HG02870 (cell line): ENCODE data around the gene CHAC1.

Experiments used
- ATAC-seq: cut with Tn5 transposase; IDR thresholded peaks from one replicate; pipeline ENCODE4 v1.9.1; 2021; ENCODE audit warnings: mild to moderate bottlenecking, moderate library complexity; ENCODE audit not compliant: unreplicated experiment

CHAC1 gene

DNA sequence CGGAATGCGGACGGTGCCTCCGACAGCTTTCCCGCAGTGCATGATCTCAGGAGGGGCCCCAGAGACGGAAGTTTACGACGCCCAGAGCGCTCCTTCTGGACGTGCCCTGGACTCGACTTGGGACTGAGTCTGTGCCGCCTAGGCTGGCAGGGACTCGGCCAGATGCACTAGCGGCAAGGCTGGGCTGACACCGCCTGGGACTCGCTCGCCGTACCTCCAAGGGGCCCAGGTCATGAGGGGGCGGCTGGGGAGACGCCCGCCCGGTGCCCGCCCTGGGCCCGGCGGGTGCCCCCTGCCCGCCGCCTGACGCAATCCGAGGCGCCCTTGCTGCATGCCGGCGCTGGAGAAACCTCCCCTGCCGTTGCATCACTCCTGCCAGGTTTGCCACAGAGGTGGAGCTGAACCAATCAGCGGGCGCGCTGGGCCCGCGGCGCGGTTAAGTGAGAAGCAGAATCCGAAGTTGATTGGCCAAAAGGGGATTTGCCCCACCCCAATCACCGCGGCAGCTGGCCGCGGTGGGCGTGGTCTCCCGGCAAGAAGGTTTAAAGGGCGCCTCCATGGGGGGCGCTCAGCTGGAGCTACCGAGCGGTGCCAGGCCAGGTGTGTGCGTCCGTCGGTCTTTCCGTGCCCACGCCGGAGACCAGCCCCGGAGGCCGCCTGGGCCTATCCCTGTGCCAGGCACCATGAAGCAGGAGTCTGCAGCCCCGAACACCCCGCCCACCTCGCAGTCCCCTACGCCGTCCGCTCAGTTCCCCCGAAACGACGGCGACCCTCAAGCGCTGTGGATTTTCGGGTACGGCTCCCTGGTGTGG is at the start of gene CHAC1:
Gene CHAC1, plus strand, starts transcription at position 571 of the 812 bp plus-strand sequence. Its CDS starts 113 bp downstream, at position 684.
- ATAC-seq = peak; percentile 92

GRCh38 chr15:40904552-40905201 is 48.6 kb upstream of the CHAC1 start:
- no peak for ATAC-seq

DNA sequence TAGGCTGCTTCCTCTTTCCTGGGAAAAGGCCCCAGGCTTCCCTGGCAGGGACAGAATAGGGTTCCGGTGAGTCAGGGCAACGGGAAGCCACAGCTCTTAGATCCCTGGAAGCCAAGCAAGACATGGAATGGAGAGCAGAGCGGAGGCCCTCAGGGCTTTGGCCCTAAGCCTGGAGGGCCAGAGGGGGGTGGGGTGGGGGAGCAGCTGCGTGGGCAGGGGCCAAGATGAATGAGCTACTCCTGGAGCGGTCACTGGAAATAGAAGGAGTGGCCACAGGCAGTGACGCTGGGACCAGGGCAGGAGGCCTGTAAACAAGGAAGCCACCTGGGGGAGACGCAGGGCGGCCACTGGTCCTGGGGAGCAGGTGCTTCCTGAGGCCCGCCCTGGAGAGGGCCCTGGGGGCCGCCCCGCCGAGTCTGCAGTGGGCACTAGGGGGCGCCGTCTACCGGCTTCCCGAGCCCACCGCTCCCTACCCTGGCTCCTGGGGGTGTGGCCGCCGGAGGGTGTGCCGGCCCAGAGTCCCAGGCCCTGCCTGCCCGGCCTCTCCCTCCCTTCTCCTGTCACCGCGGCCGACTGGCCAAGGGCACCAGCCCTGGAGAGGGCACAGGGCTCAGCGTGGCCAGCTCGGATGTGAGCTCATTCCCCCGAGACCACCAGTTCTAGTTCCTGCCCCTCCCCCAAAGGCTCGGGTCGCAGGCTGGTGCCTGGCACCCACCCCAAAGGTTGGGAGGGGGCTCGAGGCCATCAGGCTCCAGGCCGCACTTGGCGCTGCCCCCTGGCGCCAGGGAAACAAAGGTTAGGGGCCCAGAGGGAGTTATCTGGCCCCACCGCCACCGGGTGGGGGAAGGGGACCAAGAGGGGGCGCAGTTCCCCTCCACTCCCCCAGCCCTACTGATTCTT is 46.9 kb upstream of the CHAC1 start:
- ATAC-seq = peak; percentile 55

DNA sequence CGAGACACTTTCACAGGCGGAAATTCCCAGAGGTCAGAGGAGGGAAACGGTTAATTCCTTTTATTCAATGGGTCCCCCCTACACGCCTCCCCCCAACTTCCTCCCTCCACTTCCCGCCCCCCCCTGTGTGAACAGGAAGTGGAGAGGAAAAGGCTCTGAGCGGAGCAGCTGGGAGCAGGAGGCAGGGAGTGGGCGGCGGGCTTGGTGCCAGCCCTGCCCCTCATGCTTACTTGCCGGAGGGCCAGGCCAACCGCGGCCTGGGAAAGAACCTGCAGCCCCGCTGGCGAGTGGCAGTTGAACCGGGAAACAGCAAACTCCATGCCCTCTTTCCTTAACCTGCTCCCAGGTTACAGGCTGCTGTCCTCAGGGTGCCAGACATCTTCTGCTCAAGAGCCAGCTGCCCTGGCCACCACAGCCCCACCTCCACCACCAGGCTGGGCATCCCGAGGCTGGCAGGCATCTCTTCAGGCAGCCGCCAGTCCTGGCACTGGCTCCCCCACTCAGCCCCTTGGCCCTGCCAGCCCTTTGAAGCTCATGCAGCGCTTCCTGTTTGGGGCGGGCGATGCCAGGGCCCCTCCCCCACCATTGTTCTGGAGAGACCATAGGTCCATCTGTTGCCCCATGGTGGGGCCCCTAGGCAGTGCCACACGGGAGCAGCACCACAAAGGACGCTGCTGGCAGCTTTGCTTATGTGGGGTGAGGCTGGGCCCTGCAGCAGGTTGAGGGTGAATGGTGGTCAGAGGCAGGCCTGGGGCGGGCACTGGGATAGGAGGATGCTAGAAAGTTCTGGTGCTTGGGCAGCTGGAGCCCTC is 46.1 kb upstream of the CHAC1 start:
- no peak for ATAC-seq

DNA sequence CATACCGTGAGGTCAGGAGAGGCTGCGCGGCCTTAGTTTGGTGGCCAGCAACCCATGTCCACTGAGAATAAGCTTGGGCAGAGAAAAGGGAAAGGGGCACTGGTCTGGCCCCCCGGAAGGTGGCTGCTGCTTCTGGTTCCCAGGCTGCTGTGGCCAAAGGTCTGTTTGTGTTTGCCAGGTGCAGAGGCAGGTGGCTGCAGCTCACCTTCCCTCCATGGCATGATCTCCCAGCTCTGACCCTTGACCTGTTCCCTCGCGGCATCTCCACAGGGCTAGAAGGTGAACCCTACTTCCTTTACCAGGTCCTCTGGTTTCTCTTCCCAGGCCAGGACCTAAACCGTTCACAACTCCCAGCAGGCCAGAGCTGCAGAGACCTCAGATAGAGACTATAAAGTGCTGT is 45.2 kb upstream of the CHAC1 start:
- no peak for ATAC-seq

DNA sequence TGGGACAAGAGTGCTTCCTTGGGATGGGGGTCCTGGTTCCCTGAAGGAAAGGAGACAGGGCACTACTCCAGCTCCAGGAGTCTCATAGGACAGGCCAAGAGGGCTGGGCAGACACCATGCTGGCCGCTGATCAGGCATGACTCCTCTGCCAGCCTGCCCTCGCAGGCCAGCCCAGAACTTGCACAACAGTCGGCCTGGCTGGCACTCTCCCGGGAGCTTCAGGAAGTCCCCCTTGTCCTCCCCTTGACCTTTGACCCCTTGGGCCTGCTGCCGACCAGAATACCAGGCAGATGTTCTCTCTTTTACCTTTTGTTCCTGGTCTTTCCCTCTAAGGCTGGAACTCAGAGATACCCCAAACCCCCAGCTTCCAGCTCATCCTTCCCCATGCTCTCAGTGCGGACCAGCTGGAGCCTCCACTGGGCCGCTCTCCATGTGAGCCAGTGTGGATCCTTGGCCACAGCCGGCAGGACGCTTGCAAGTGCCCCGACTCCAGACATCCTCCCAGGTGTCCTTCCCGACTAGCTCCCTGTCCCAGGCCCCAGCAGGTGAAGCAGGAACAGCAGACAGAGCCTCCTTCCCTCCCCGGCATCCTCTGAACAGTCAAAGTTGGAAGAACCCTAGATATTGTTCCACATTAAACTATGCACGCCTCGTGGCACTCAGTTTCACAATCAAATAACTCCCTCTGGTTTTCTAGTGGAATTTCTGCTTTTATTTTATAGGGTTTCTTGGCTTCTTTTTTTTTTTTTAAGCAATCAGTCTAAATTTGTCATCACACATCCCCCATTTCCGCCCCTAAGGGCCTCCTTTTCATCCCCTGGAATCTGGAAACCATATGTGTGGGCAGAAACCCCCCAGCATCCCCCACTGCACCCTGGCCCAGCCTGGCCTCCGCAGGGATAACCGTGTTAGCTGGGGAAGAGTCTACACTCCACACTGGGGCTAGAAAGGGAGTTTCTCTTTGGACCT is 43.3 kb upstream of the CHAC1 start:
- ATAC-seq = no peak

GRCh38 chr15:40911141-40911540 is 42.1 kb upstream of the CHAC1 start:
- no peak for ATAC-seq

DNA sequence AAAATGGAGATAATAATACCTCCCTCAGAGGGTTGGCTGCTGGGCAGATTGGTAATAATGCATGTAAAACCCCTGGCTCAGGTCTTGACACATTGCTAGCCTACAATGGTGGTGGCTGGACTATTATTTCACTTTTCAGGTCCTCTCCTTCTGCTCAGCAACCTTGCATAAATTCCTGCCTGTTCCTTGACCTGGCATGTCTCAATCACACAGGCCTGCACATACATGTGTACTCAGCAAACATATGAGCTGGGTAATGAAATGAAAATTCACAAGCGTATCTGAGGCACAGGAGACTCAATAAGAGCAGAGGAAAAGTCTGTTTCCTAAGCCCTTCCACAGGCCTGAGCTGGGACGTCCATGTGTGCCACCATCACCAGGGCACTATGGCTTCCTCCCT is 41.6 kb upstream of the CHAC1 start:
- ATAC-seq = no peak

GRCh38 chr15:40912478-40912877 is 40.8 kb upstream of the CHAC1 start:
- ATAC-seq = no peak

- no peak for ATAC-seq
Observed at GRCh38 chr15:40914013-40914412, 39.3 kb upstream of the CHAC1 start.

- no peak for ATAC-seq
Observed at GRCh38 chr15:40914486-40914885, 38.8 kb upstream of the CHAC1 start.

DNA sequence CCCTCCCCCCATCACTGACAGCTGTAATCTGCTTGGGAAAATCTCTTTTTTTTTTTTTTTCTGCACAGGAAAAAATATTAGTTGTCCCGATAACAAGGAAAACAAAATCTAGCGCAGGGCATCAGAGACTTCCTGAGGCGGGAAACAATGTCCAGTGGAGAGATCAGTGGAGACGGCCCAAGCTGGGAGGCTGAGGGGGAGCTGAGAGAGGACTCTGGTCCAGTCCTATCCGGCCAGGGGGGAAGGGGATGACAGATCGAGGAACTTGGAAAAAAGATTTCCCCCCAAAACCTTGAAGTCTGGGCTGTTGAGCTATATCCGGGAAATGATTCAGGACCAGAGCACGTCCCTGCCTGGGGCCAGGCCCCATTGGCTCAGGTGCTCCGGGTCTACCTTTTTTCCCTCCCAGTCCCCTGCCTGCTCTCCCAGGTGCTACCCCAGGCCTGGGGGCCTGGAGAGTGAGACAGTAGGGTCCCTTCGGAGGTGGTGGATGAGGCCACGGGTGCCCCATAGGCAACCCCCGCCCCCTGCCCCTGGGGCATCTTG is 38.1 kb upstream of the CHAC1 start:
- ATAC-seq = no peak

GRCh38 chr15:40915679-40916078 is 37.6 kb upstream of the CHAC1 start:
- ATAC-seq = no peak

- ATAC-seq = no peak
Observed at GRCh38 chr15:40917585-40917984, 35.7 kb upstream of the CHAC1 start.

DNA sequence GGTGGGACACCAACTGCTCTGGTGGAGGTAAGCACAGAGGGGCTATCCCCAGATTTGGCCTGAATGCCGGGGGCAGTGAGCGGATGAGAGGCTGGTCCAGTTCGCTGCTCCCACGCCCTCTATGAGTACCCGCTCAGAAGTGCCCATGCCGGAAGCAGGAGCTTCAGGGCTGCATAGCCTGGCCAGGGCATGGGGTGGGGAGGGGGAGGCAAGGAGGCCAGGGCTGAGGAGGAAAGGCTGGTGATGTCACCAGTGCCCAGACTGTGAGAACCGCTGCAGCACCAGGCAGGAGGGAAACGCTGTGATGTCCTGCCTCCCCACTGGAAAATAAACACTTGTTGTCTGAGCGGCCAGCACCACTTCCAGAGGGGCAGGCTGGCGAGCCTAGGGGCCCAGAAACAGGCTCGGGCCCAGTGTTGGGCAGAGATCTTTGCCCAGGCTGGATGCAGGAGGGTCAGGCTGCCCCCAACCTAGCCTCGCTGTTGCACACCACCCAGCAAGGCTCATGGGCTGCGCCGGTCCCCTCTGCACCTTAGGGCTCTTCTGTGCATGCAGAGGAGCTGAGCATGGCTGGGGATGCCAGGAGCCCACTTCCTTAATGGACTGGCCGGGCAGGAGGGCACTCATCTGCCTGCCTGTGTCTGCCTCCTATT is 35.0 kb upstream of the CHAC1 start:
- no peak for ATAC-seq

- ATAC-seq = no peak
Observed at GRCh38 chr15:40918799-40919392, 34.4 kb upstream of the CHAC1 start.

DNA sequence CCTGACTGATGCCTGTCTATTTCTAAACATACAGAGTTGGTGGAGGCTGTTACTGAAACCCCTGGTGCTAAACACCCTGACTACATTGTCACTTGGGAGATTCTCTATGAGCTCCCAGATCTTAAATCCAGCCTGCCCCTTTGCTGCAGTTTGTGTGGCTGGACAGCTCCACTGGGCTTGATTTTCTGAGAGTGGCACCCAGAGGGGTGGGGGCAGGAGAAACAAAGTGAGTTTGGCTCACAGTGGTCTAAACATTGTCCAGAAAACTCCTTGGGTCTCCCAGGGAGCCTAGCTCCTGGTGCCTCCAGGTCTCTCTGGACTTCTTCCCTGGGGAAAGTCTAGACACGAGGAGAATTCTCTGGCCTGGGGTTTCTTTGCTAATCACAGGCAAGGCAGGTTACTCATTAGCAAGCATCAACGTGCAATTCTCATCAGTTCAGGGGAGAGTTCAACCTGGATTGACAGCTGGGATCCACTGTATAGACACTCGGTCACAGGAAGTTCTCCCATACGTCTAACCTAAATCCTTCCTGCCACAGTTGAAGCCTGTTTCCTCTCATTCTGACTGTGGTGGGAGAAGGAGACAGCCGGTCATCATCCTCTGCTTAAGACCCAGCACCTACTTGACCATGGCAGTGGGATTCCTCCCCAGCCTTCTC is 31.2 kb upstream of the CHAC1 start:
- no peak for ATAC-seq

DNA sequence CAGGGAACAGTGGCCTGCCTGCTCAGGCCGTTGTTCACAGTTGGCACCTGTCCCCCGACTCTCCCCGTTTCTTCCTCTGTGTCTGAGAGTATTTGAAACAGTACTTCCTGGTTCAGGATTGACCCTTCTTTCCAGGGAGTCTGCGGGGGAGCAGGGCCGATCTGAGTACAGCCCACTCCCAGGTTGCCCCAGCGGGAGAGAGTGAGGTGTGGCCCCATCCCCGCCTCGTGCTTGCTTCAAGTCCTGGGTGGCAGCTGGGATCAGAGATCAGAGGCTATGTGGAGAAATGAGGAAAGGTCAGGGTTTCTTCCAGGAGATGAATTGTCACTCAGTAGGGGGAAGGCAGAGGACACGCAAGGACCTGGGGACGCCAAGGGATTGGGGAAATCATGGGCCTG is 30.7 kb upstream of the CHAC1 start:
- ATAC-seq = no peak
